ENCODE data around the gene ZFAND3. TPM values are rescaled to one million over a fixed set of nuclear protein-coding genes. Genes with fewer than 3 reads are reported as not detected.

Gene ZFAND3
- total RNA-seq, 1 donor: 27.7 TPM

DNA sequence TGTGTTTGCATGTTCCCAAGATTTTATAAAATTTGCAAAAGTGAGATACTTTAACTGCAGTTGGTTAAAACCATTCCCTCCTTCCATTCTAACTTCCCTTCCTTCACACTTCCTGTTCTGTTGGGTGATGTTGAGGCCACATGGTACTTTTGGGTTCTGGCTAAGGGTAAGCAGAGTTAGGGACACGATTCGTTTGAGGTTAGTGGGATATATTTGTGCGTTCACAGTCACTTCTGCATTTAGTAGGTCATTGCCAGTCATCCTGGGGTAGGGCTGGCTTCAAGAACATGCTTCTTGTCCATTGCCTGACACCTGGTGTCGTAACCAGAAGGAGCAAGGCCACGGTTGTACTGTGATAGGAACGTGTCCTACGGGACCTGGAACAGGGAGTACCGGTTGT lies 340.1 kb downstream of the ZFAND3 start:
- DNase-seq (ENCODE audit: low read depth in 2 of 3, low spot score in 2 of 3): peak in 1 of 3 donors; percentile 15

DNA sequence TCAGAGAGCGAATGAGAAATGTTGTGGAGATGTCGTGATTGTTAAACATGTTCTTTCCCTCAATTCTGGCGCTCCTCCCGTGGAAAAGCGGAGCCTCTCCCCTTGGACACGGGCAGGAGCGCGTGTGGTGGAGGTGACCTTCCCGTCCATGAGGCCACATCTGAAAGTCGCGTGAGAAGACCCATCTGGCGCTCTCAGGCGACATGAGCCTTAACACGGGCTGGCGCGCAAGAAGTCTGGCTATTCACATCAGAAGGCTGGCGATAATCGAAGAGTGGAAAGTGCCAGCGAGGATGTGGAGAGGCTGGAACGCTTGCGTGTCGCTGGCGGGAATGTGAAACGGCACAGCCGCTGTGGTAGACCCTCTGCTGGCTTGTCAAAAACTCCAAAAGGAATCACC lies 341.3 kb downstream of the ZFAND3 start:
- DNase-seq (ENCODE audit: low read depth in 2 of 3, low spot score in 2 of 3): no peak

DNA sequence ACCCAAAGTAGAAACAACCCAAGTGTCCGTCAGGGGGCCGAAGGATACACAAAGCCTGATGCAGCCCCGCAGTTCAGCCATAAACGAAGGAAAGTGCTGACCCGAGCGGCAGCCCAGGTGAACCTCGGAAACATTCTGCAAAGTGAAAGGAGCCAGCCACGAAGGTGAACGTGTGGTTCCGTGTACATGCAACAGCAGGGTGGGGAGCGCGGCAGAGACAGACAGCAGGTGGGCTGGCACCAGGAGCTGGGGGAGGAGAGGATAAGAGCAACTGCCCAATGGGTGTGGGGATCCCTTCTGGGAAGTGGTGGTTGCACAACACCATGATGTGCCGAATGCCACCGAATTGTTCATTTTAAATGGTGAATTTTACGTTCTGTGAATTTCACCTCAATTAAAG lies 341.8 kb downstream of the ZFAND3 start:
- no peak for DNase-seq (ENCODE audit: low read depth in 2 of 3, low spot score in 2 of 3)

DNA sequence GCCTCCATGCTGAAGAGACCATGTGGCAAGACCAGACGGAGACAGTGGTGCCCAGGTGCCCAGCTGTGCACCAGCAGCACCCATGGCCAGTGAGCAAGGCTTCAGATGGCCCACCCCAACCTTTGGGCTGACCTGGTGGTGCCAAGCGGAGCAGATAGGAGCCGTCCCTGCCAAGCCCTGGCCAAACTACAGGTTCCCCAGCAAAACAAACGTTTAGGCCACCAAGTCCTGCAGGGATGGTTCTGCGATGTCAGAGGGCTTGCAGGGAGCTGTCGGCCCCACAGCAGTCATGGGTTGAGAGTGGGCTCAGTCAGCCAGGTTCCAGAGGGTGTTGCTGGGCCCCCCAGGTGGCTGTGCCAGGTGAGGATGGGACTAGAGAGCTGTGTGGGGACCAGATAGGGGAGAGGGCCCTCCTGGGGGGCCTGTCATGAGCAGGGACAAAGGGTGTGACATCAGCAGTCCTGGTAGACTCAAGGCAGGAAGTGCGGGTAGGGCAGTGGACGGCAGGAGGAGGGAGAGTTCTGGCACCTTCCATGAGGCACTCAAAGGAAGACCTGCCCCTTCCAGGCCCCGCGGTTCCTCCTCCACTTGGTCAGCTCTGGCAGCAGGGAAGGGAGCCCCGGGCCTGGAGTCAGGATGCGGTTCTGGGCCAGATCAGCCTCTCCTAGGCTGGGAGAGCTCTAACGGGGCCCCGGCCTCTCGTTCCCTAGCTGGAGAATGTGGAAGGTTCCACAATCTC lies 342.4 kb downstream of the ZFAND3 start:
- no peak for DNase-seq (ENCODE audit: low read depth in 2 of 3, low spot score in 2 of 3)

DNA sequence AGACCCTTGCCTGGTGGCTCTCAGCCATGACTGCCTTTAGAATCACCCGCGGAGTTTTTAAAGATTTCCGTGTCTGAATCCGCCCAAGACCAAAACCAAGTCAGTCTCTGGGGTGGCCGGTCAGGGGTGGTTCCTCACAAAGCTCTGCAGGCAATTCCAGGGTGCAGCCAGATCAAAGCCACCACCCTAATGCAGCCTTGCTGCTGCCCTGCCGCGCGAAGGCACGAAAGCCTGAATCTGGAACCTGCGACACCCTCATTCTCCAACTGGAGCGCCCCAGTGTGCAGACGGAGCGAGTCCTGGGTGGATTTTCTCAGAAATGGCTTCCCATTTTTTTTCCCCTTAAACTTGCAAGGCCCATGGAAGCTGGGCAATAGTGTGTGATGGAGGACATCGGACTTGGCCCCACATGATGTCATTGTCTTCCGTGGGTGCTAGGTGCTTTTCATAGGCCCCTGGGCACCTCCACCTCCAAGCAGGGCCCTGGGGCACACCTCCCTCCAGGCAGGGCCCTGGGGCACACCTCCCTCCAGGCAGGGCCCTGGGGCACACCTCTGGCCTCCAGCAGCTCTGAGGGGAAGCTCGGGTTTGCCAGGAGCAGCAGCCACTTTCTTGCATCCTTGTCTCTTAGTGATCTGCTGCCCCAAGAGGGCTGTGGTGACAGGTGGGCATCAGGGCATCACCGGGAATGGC lies 343.1 kb downstream of the ZFAND3 start:
- DNase-seq (ENCODE audit: low read depth in 2 of 3, low spot score in 2 of 3): no peak

DNA sequence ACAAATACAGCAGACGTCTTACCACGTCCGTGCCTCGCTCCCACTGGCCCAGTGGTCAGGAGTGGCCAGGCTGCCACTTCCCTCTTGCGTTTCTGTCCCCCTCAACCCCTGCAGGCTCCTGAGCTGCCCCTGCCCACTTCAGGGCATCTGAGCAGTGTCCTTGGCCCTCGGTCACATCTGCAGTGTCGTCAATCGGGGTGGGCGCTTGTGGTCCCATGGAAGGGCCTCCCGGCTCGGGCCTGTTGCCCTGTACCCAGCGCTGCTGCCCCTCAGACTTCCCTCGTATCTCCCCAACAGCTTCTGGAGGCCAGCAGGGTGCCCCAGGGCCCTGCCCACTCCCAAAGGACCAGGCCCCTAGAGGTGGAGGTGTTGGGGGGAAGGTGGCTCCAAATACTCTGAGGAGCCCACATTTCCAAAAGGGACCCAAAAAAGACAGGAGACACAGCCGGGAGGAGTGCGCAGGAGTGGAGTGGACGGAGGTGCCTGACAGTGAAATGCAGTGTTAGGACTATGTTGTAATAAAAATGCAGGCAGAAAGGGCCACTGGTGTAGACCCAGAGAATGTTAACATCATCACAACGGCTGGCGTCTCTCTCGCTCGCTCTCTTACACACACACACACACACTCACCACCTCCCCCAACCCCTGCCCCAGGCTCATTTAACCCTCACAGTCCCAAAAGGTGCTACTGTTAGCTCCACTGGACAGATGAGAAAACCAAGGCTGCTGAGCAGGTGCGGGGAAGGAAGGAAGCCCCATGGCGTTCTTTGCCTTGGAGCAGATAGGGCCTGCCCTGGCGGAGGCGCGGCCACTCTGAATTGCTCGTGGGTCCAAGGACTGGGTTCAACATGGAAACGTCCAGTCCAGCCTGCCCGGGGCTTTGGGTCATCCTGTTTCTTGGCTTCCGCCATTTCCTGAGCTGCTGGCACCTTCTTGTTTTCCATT lies 343.9 kb downstream of the ZFAND3 start:
- no peak for DNase-seq (ENCODE audit: low read depth in 2 of 3, low spot score in 2 of 3)

DNA sequence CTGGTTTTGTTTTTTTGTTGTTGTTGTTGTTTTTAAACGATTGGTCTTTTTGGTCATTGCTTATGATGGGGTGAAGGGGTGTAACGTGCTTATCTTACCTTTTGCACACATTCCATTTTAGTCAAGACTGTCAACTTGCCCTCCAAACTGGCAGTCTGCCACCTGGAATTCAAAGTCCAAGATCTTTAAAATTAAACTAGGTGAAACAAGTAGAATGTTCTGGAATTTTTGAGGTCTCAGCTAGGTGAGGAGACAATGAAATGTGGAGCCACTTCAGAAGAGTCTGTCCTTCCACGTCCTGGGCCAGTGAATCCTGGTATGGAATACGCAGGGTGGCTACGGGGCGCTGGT lies 344.6 kb downstream of the ZFAND3 start:
- DNase-seq (ENCODE audit: low read depth in 2 of 3, low spot score in 2 of 3): no peak

DNA sequence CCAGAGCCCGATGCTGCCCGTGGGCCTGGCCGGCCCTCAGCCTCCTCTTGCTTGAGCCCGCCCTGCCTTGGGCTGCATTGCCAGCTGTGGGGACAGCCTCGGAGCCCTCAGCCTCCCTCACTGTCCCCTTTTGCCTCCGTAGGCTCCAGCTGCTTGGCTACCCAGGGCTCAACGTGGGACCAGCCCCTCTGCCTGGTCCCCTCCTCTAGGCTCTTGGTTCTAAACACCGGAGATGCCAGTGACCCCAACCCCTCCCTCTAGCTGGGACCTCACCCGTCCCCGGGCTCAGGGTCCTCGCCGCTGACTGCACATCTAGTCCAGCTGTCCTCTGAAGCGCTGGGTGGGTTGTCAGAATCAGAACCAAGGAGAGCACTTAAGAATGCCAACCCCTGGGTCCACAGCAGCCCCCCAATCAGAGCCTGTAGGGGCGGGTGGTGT lies 345.2 kb downstream of the ZFAND3 start:
- DNase-seq (ENCODE audit: low read depth in 2 of 3, low spot score in 2 of 3): no peak

DNA sequence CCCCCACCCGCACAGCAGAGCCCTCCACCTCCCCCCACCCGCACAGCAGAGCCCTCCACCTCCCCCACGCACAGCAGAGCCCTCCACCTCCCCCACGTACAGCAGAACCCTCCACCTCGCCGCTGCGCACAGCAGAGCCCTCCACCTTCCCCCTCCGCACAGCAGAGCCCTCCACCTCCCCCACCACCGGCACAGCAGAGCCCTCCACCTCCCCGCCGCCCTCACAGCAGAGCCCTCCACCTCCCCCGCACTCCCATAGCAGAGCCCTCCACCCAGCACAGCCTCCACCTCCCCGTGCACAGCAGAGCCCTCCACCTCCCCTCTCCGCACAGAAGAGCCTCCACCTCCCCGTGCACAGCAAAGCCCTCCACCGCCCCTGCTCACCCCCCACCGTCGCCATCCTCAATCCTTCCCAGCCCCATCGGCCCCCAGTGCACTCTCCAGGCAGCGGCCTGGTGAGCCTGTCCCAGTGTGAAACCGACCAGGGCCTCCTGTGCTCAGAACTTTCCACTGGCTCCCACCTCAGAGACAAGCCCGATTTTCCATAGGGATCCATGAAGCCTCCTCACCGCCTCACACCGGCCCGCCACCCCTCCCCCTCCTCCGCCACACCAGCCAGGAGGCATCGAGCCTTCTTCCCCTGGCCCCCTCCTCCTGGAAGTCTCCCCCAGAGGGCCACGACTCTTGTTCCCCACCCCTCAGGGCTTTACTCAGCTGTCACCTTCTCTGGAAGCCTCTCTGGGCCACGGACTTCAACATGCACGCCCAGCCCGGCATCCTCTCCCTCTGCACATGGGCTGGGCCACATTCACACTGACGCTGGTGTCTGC lies 347.1 kb downstream of the ZFAND3 start:
- DNase-seq (ENCODE audit: low read depth in 2 of 3, low spot score in 2 of 3): no peak

DNA sequence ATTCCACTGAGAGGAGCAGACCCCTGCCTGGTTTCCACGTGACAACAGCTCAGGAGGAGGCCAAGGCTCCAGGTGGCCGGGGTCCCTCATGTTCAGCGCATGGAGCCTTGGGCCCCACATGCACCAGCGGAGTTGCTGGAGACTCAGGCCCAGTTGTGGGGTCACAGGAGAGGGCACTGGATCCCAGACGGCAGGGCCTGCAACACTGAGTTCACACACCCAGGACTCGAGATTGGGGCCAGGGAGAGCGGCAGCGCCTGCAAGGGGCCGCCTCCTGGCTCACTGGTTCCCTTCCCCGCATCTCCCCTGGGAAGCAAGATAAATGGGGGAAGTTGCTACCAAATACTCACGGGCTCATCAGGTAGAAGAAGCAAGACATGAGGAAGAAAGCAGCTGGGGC lies 348.1 kb downstream of the ZFAND3 start:
- no peak for DNase-seq (ENCODE audit: low read depth in 2 of 3, low spot score in 2 of 3)

DNA sequence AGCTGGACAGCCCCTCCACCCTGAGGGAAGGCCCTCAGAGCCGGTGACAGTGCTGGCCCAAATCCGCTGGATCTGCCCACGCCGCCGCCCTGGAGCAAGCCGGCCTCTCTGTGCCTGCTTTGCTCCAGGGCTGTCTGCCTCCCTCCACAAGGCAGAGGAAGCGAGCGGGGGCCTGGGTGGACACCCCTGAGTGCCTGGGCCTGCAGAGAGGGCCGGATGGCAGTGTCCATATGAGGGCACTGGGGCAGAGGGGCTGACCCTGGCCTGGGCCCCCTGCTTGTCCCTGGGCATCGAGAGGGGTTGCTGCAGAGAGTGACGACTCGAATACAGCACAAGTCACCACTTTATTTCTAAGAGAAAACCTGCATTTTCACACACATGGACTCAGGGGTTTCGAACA lies 348.6 kb downstream of the ZFAND3 start:
- no peak for DNase-seq (ENCODE audit: low read depth in 2 of 3, low spot score in 2 of 3)

DNA sequence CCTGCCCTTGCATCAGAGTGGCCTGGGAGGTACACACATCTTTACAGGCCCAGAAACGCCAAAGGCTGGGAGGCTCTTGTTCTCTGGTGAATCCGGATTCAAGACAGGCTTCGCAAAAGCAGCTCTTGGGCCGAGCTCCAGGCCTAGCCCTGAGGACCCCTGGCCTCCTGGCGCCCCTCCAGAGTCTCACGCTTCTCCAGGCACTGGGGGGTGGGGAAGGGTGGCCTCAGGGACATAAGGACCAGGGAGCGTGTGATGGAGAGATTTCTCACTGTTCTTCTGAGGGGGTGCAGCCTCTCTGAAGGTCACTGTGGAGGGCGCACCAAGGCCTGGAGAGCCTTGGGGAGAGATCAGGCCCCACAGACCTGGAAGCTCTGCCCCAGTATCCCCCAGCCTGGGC lies 349.2 kb downstream of the ZFAND3 start:
- DNase-seq (ENCODE audit: low read depth in 2 of 3, low spot score in 2 of 3): no peak

DNA sequence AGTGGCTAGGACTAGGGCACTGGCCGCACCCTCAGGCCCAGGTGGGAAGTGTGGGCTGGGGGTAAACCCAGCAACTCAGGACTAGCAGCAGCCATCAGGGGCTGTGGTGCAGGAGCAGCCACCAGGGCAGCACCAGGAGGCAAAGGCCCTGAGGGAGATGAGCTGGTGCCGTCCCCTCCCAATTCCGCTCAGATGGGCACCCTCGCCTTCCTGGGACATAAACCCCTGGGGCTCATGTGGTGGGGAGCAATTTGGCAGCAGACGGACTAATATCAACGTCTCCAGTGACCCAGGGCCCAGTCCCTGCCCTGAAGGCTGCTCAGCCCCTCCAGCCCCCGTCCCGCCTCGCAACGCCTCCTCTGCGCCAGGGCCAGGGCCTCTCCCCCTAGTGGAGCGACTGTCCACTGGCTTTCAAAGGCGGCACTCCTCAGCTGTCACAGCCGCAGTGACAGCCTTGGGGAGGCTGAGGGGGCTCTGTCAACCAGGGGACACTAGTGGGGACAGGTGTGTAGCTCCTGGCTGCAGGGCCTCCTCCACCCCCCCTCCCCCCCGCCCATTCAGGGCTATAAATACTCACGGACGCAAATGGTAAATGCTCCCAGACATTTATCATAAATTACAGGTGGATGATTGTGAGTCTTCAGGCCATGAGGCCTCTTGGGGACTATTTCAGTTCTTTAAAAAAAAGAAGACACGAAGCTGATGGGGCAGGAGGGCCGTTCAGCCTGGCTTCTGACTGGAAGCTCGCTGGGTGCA lies 349.9 kb downstream of the ZFAND3 start:
- DNase-seq (ENCODE audit: low read depth in 2 of 3, low spot score in 2 of 3): no peak

DNA sequence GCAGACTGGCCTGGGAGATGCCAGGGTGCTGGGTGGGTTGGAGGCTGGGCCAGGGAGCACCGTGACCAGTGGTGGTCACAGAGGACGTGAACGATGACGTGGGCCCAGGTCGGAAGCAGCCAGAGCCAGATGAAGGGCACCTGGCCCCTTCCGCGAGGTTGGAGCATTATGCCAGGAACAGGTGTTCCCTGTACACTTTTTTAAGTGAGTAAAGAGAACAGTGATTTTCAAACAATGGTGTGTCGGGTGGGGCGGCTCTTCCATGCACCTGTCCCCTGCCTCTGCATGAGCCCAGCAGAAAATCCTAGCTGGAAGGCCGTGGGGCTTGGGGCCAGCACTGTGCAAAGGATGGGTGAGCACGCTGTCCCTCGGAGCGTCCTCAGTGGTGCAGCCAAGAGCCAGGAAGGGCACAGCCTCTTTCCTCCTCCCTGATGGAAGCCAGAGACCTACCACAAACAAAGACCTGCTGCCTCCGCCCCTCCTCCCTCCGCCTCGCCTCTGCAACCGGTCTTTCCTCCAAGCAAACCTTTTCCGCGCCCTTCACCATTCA lies 350.5 kb downstream of the ZFAND3 start:
- no peak for DNase-seq (ENCODE audit: low read depth in 2 of 3, low spot score in 2 of 3)

DNA sequence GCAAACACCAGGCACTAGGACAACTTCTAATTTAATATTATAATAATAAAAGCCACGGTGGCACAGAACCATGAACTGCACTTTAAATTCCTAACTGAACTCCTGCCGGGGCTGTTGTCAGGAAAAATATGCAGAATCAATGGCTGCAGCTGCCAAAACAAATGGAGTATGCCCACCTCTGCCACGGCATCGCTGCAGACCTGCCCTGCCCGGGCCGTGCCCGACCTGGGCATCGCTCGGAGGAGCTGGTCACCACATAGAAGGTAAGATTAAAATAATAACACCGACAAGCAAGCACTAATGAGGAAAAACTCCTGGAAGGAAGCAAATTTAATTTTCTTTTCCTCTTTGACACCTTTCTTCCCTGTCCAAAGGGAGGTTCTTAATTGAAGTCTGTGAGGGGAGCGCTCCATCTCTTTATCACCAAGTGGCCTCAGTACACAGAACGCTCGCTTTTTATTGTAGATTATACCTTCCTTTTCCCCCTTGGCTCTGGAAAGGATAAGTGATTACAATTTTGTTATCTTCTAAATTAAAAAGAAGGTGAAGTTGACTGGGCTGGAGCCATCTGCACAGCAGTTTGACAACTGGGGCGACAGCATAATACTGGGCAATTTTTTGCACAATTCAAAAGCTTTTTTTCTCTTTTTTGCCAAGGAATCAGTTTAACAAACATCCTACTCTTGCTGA lies 351.3 kb downstream of the ZFAND3 start:
- no peak for DNase-seq (ENCODE audit: low read depth in 2 of 3, low spot score in 2 of 3)

DNA sequence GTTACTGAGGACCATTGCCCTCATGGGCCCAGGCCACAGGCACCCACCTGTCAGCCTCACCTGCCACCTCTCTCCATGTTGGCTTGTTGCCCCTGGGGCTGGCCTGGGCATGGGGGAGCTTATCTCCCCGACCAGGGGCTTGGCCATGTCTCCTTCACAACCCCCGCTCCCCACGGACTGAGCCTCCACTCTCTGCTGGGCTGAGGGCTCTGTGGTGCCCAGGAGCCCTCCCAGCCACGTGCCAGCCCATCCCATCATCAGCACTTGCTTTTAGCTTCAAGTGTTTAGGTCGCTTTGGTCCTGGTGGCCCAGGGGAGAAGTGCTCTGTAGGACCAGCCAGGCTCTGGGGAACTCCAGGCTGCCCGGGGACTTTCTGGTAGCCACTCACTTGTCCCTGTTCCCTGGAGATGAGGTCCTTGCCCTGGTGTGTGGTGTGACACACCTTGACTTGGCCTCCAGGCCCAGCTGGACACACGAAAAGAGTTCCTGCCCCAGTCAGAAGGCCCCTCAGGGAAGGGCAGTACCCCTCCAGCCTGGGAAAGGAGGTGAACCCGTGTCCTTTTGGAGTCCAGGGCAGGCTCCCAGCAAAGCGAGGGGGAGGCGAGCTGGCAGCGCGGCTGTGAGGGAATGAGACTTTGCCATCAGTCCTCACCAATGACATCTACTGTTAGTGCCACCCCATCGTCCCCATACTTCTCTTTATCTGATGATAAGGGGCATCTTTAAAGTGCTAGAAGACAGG lies 352.6 kb downstream of the ZFAND3 start:
- no peak for DNase-seq (ENCODE audit: low read depth in 2 of 3, low spot score in 2 of 3)

DNA sequence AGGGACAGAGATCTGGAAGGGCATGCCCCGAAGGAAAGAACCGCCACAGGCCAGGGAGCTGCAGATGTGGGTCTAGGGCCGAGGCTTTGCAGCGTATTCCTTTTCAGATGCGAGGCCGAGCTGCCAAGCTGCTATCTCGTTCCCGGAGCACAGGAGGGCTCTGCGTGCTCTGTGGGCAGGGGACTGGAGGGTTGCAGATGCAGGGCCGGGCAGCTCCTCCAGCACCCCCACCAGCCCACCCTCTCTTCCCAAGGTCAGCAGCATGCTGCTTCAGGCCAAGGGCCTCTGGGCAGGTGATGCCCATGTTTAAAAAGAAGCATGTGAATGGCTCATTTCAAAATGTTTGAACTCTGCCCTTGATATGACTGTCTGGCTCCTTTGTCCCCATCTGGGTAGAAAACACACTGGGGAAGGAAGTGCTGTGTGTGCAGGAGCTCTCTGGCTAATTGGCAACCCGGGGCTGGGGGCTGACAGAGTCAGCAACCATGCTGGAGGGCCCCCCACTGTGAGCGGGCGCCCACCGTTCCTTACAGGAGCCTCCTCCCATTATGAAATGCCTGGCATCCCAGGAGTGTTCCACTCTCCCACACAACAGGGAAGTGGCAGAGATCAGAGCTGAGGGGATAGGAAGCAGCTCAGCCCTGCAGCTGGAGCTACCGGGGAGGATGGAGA lies 353.3 kb downstream of the ZFAND3 start:
- no peak for DNase-seq (ENCODE audit: low read depth in 2 of 3, low spot score in 2 of 3)

DNA sequence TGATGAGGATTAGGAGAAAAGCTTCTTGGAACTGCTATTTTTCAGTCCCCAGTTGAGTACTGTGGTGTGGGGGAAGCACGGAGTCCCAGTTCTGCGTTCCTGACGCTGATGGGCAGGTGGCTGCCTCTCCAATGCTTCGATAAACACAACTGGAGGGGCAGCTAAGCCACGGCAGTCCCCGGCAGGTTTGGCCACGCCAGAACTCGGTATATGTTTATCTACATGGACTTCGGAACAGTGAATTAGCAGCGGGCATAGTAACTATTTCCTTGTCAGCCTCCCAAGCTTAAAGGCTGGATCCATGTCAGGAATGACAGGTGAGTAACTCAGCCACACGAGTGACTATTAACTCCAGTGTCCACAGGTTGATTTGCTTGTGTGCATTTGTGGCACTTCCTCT lies 354.4 kb downstream of the ZFAND3 start:
- no peak for DNase-seq (ENCODE audit: low read depth in 2 of 3, low spot score in 2 of 3)

All from hematopoietic multipotent progenitor cell (in vitro differentiated cells).